HepG2 (cell line): Measurements from ENCODE around the gene TSN. TPM values are rescaled to one million over a fixed set of nuclear protein-coding genes. Genes with fewer than 3 reads are reported as not detected.

ENCODE experiments used
- HNRNPUL1 ChIP-seq: fragments of 200-400 bp; formaldehyde crosslinking; IDR thresholded peaks from 2 replicates; pipeline ENCODE4 v1.6.1; 2017; ENCODE audit warnings: low read depth, mild to moderate bottlenecking, low read length, moderate library complexity
- RBM22 ChIP-seq: fragments of 200-400 bp; formaldehyde crosslinking; optimal IDR thresholded peaks from 2 replicates; pipeline ENCODE3; 2017; ENCODE audit warnings: mild to moderate bottlenecking, low read length, moderate library complexity
- SOX5 ChIP-seq: IDR thresholded peaks from 2 replicates; pipeline ENCODE4 v1.6.1; 2016; ENCODE audit warnings: borderline replicate concordance
- SUZ12 ChIP-seq: fragments of 150-350 bp; IDR thresholded peaks from 2 replicates; pipeline ENCODE4 v1.6.1; 2014; ENCODE audit warnings: low read depth, low read length
- polyA plus RNA-seq, 8 experiments: library from polyadenylated mRNA; depleted of rRNA in 3 of 8; stranded (reverse) in 7 of 8; unstranded in 1 of 8; fragments of >200 nt; fragmentation: Illumina TruSeq in 4 of 8; extraction: Trizol in 4 of 8; gene quantifications; 2 replicates each; pipeline versions ENCODE4 v1.2.1 to v1.2.3, GENCODE V29; 2011 to 2016; ENCODE audit warnings: low read depth in 4 of 8, missing spikeins in 1 of 8, mixed read lengths in 1 of 8; ENCODE audit not compliant: insufficient read depth in 1 of 8
- total RNA-seq, 5 experiments: library from RNA; depleted of rRNA; stranded (reverse); fragments of >200 nt; fragmentation: Illumina TruSeq; extraction: Trizol; gene quantifications; 2 replicates each; pipeline ENCODE4 v1.2.3, GENCODE V29; 2016; ENCODE audit warnings: low read depth in 1 of 5
- TF ChIP-seq, protein P1 (sequence below): sonication (generic); formaldehyde crosslinking; IDR thresholded peaks from 2 replicates; pipeline ENCODE4 v1.5.0; 2020; ENCODE audit warnings: mild to moderate bottlenecking, missing genetic modification reagents, borderline replicate concordance
- TF ChIP-seq, protein P2 (sequence below): sonication (generic); formaldehyde crosslinking; IDR thresholded peaks from 2 replicates; pipeline ENCODE4 v1.5.0; 2020; ENCODE audit warnings: mild to moderate bottlenecking, missing genetic modification reagents, borderline replicate concordance
- TF ChIP-seq, protein P3 (sequence below): sonication (generic); formaldehyde crosslinking; IDR thresholded peaks from 2 replicates; pipeline ENCODE4 v1.4.0; 2020; ENCODE audit warnings: missing genetic modification reagents

The TSN gene
- total and polyA plus RNA-seq, 2 of the 13 experiments (the other 11 are each of a cell fraction or from before 2014, with no cell fraction given) = 56.4 to 115 TPM

DNA sequence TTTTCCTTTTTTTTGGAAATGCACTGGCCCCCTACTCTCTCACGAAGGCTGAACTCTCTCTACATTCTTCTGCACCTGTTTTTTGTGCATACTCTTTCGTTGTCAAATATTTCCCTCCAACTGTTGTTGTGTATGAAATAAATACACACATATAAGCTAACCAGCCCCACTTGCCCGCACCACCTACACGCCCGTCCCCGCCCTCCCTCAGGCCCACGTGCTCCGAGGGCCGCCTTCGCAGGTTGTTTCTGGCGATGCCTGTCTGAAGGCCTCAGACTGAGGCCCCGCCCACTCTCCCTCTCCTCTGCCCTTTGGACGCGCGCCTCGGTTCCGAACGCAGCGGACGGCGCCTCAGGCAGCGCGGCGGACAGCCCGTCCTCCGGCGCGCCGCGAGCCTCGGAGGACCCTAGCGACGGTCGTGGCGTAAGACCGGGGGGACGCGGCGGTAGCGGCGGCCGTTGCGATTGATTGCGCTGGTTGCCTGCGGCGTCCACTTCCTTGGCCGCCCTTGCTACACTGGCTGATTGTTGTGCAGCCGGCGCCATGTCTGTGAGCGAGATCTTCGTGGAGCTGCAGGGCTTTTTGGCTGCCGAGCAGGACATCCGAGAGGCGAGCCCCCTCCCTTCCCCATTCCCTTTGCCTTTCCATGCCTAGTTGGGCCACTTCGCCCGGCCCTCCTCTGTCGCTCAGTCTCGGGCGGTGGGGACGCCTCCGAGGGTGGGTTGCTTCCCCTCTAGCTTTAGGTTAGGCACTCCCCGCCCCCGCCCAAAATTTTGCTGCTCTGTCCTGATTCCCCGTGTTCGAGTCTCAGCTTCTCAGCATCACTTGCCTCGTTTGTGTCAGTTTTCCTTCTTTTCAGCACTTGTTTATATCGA is at the start of gene TSN (continued):
- TF ChIP-seq, protein P1, sequence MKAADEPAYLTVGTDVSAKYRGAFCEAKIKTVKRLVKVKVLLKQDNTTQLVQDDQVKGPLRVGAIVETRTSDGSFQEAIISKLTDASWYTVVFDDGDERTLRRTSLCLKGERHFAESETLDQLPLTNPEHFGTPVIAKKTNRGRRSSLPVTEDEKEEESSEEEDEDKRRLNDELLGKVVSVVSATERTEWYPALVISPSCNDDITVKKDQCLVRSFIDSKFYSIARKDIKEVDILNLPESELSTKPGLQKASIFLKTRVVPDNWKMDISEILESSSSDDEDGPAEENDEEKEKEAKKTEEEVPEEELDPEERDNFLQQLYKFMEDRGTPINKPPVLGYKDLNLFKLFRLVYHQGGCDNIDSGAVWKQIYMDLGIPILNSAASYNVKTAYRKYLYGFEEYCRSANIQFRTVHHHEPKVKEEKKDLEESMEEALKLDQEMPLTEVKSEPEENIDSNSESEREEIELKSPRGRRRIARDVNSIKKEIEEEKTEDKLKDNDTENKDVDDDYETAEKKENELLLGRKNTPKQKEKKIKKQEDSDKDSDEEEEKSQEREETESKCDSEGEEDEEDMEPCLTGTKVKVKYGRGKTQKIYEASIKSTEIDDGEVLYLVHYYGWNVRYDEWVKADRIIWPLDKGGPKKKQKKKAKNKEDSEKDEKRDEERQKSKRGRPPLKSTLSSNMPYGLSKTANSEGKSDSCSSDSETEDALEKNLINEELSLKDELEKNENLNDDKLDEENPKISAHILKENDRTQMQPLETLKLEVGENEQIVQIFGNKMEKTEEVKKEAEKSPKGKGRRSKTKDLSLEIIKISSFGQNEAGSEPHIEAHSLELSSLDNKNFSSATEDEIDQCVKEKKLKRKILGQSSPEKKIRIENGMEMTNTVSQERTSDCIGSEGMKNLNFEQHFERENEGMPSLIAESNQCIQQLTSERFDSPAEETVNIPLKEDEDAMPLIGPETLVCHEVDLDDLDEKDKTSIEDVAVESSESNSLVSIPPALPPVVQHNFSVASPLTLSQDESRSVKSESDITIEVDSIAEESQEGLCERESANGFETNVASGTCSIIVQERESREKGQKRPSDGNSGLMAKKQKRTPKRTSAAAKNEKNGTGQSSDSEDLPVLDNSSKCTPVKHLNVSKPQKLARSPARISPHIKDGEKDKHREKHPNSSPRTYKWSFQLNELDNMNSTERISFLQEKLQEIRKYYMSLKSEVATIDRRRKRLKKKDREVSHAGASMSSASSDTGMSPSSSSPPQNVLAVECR (CRISPR knock-in tag) = peak; percentile 100
- TF ChIP-seq, protein P2, sequence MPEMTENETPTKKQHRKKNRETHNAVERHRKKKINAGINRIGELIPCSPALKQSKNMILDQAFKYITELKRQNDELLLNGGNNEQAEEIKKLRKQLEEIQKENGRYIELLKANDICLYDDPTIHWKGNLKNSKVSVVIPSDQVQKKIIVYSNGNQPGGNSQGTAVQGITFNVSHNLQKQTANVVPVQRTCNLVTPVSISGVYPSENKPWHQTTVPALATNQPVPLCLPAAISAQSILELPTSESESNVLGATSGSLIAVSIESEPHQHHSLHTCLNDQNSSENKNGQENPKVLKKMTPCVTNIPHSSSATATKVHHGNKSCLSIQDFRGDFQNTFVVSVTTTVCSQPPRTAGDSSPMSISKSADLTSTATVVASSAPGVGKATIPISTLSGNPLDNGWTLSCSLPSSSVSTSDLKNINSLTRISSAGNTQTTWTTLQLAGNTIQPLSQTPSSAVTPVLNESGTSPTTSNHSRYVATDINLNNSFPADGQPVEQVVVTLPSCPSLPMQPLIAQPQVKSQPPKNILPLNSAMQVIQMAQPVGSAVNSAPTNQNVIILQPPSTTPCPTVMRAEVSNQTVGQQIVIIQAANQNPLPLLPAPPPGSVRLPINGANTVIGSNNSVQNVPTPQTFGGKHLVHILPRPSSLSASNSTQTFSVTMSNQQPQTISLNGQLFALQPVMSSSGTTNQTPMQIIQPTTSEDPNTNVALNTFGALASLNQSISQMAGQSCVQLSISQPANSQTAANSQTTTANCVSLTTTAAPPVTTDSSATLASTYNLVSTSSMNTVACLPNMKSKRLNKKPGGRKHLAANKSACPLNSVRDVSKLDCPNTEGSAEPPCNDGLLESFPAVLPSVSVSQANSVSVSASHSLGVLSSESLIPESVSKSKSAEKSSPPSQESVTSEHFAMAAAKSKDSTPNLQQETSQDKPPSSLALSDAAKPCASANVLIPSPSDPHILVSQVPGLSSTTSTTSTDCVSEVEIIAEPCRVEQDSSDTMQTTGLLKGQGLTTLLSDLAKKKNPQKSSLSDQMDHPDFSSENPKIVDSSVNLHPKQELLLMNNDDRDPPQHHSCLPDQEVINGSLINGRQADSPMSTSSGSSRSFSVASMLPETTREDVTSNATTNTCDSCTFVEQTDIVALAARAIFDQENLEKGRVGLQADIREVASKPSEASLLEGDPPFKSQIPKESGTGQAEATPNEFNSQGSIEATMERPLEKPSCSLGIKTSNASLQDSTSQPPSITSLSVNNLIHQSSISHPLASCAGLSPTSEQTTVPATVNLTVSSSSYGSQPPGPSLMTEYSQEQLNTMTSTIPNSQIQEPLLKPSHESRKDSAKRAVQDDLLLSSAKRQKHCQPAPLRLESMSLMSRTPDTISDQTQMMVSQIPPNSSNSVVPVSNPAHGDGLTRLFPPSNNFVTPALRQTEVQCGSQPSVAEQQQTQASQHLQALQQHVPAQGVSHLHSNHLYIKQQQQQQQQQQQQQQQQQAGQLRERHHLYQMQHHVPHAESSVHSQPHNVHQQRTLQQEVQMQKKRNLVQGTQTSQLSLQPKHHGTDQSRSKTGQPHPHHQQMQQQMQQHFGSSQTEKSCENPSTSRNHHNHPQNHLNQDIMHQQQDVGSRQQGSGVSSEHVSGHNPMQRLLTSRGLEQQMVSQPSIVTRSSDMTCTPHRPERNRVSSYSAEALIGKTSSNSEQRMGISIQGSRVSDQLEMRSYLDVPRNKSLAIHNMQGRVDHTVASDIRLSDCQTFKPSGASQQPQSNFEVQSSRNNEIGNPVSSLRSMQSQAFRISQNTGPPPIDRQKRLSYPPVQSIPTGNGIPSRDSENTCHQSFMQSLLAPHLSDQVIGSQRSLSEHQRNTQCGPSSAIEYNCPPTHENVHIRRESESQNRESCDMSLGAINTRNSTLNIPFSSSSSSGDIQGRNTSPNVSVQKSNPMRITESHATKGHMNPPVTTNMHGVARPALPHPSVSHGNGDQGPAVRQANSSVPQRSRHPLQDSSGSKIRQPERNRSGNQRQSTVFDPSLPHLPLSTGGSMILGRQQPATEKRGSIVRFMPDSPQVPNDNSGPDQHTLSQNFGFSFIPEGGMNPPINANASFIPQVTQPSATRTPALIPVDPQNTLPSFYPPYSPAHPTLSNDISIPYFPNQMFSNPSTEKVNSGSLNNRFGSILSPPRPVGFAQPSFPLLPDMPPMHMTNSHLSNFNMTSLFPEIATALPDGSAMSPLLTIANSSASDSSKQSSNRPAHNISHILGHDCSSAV (CRISPR knock-in tag) = peak; percentile 98; the same call in 1 of the 2 replicates
- TF ChIP-seq, protein P3, sequence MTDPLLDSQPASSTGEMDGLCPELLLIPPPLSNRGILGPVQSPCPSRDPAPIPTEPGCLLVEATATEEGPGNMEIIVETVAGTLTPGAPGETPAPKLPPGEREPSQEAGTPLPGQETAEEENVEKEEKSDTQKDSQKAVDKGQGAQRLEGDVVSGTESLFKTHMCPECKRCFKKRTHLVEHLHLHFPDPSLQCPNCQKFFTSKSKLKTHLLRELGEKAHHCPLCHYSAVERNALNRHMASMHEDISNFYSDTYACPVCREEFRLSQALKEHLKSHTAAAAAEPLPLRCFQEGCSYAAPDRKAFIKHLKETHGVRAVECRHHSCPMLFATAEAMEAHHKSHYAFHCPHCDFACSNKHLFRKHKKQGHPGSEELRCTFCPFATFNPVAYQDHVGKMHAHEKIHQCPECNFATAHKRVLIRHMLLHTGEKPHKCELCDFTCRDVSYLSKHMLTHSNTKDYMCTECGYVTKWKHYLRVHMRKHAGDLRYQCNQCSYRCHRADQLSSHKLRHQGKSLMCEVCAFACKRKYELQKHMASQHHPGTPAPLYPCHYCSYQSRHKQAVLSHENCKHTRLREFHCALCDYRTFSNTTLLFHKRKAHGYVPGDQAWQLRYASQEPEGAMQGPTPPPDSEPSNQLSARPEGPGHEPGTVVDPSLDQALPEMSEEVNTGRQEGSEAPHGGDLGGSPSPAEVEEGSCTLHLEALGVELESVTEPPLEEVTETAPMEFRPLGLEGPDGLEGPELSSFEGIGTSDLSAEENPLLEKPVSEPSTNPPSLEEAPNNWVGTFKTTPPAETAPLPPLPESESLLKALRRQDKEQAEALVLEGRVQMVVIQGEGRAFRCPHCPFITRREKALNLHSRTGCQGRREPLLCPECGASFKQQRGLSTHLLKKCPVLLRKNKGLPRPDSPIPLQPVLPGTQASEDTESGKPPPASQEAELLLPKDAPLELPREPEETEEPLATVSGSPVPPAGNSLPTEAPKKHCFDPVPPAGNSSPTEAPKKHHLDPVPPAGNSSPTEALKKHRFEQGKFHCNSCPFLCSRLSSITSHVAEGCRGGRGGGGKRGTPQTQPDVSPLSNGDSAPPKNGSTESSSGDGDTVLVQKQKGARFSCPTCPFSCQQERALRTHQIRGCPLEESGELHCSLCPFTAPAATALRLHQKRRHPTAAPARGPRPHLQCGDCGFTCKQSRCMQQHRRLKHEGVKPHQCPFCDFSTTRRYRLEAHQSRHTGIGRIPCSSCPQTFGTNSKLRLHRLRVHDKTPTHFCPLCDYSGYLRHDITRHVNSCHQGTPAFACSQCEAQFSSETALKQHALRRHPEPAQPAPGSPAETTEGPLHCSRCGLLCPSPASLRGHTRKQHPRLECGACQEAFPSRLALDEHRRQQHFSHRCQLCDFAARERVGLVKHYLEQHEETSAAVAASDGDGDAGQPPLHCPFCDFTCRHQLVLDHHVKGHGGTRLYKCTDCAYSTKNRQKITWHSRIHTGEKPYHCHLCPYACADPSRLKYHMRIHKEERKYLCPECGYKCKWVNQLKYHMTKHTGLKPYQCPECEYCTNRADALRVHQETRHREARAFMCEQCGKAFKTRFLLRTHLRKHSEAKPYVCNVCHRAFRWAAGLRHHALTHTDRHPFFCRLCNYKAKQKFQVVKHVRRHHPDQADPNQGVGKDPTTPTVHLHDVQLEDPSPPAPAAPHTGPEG (CRISPR knock-in tag) = peak; percentile 60; the same call in 1 of the 2 replicates
- TF ChIP-seq HNRNPUL1 (peak; percentile 50; the same call in 1 of the 2 replicates), SOX5 (CRISPR knock-in tag) (no peak; the same call in 1 of the 2 replicates), SUZ12 (no peak), RBM22 (no peak)
